Heart left ventricle (tissue), 13 donors: Measurements from ENCODE around the gene GPBP1L1.

ENCODE experiments used
- CTCF ChIP-seq, 12 donors: fragments of 200-600 bp; sonication (generic) in 4 of 12; IDR thresholded peaks; one replicate each; pipeline versions ENCODE4 v1.5.0 to v1.8.0; 2018 to 2022; ENCODE audit warnings: antibody characterized with exemption in 12 of 12, mild to moderate bottlenecking in 5 of 12
- POLR2A ChIP-seq, 2 donors: fragments of 450-650 bp; IDR thresholded peaks; one replicate each; pipeline ENCODE4 v1.6.1; 2017; ENCODE audit warnings: antibody characterized with exemption in 2 of 2, mild to moderate bottlenecking in 2 of 2, moderate library complexity in 2 of 2
- donor health status: ischemic (EF 13 %, LVEDD 7.1; RV severe dilation, severe dysfunction).
- donor health status: DM: no; HTN: yes; CAD: no.
- donor health status: DM: no; HTN: no; CAD: no.
- donor health status: ischemic (EF 25% LVEDD 6.9; RV normal size, moderate dysfunction).
- donor health status: ischemic (EF 25% LVEDD 5.7; RV mildly dilated, moderate dysfunction).
- donor health status: ischemic (EF 35%, LVEDD 5.7; RV mildly dilated, moderate dysfunction).
- donor health status: nonischemic (EF 11% LVEDD 7.7; RV severe dilation, severe dysfunction).
- donor health status: DM: yes; HTN: yes; CAD: no.
- donor health status: PGD.
- donor health status: ischemic (EF 29% LVEDD 5.4; RV normal size, mild dysfunction).
- donor health status: nonischemic (EF 23%, LVEDD 6.1; RV moderate dilation, normal function).

- no peak for TF ChIP-seq CTCF (IDR thresholded peaks at IDR 0.05)
- TF ChIP-seq POLR2A (IDR thresholded peaks at IDR 0.05), result no peak
Measured at GRCh38 chr1:45660336-45660735, 26.0 kb downstream of the GPBP1L1 start.
